Smooth muscle cell of the pulmonary artery (primary cell): ENCODE results near the gene KLF9. TPM values are rescaled to one million over a fixed set of nuclear protein-coding genes. Genes with fewer than 3 reads are reported as not detected.

Experiments
- total RNA-seq: library from RNA; depleted of rRNA; stranded (reverse); fragments of >200 nt; gene quantifications from 2 replicates; pipeline ENCODE4 v1.2.3, GENCODE V29; 2014

Gene KLF9
- total RNA-seq = 29.6 and 53.2 TPM in 2 replicates

GRCh38 chr9:70413799-70414775, at the start of gene KLF9:
TSS of gene KLF9 (minus strand) at chr9:70414657. CDS start at chr9:70413363, 1,294 bp downstream.

Other genes with a start within 250 kb of the KLF9 start
- gene SMC5, start 155.7 kb downstream of the KLF9 start, total RNA-seq = 33.6 and 41.1 TPM in 2 replicates